ENCODE data around the gene CFAP251.

The CFAP251 gene

DNA sequence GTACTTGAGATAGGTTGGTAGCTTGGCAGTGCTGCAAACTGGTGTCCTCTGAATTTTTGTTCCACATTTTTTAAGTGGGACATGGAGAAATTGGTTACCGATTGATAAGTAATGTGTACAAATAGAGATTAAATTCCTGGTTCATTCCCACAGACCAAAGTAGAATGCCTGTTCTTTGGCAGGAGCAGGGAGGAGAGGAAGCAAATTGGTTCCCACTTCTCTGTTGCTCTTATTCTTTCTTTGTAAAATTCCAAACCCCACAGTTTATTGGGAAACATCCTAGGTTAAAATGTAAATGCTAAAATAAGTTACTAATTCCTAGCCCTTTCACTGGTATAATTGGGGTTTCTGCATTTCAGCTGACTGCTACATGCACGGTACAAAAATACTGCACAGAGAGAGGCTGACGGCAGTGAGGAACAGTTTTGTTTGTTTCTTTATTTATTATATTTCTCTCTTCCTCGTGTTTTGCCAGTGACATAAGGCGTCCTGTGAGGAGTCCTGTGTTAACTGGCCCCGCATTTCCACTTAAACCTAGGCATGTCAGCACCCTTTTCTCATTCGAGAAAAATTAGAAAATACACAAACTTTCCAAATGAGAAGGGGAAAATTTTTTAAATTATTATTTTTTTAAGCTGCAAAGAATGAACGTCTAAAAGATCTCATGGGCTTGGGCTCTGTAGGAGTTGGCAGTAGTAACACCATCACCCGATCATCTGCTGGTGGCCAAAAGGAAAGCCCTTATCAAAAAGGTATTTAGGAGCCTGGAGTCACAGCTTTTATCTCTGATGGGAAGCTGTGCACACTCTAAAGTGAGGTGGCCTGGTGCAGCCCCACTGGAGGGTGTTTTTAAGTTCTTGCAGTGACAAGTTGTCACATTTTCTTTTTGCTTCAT is 77.9 kb downstream of the CFAP251 start:
- TF ChIP-seq, protein P1, sequence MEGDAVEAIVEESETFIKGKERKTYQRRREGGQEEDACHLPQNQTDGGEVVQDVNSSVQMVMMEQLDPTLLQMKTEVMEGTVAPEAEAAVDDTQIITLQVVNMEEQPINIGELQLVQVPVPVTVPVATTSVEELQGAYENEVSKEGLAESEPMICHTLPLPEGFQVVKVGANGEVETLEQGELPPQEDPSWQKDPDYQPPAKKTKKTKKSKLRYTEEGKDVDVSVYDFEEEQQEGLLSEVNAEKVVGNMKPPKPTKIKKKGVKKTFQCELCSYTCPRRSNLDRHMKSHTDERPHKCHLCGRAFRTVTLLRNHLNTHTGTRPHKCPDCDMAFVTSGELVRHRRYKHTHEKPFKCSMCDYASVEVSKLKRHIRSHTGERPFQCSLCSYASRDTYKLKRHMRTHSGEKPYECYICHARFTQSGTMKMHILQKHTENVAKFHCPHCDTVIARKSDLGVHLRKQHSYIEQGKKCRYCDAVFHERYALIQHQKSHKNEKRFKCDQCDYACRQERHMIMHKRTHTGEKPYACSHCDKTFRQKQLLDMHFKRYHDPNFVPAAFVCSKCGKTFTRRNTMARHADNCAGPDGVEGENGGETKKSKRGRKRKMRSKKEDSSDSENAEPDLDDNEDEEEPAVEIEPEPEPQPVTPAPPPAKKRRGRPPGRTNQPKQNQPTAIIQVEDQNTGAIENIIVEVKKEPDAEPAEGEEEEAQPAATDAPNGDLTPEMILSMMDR (IDR thresholded peaks at IDR 0.05; ENCODE audit: control extremely low read depth, extremely low read depth, low read depth, missing control alignments) = no peak
- ChIA-PET POLR2A (no interaction called here), CTCF (interaction anchor here (1.6 kb wide), 1 partner anchor 58 kb away, joined by 5 read pairs; no protein-coding TSS in a partner anchor)
- no peak for DNase-seq (ENCODE audit: extremely low spot score)

DNA sequence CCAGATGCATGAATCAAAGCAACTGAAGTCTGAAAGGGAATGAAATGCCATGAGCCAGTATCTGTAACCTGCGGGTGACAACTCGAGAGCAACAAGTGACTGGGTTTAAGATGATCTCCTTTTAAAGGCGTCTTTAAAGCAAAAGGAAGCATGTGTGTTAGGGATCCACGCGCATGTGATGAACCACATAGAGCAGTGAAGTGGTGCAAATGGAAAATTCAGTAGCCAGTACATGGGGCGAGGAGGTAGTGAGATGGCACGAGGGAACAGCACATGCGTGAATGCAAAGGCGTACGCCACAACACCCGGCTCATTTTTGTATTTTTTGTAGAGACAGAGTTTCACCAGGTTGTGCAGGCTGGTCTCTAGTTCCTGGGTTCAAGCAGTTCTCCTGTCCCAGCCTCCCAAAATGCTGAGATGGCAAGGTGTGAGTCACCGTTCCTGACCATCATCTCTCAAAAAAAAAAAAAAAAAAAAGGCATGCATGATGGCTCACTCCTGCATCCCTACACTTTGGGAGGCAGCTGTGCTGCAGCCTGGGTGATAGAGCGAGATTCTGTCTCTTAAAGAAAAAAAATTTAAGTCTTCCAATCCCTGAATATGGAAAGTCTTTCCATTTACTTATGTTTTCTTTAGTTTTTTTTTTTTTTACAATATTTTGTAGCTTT is 78.7 kb downstream of the CFAP251 start:
- TF ChIP-seq, protein P1 (IDR thresholded peaks at IDR 0.05; ENCODE audit: control extremely low read depth, extremely low read depth, low read depth, missing control alignments) = no peak
- ChIA-PET CTCF (interaction anchor here (1.6 kb wide), 1 partner anchor 57 kb away, joined by 5 read pairs; no protein-coding TSS in a partner anchor), POLR2A (no interaction called here)
- DNase-seq (ENCODE audit: extremely low spot score) = no peak

DNA sequence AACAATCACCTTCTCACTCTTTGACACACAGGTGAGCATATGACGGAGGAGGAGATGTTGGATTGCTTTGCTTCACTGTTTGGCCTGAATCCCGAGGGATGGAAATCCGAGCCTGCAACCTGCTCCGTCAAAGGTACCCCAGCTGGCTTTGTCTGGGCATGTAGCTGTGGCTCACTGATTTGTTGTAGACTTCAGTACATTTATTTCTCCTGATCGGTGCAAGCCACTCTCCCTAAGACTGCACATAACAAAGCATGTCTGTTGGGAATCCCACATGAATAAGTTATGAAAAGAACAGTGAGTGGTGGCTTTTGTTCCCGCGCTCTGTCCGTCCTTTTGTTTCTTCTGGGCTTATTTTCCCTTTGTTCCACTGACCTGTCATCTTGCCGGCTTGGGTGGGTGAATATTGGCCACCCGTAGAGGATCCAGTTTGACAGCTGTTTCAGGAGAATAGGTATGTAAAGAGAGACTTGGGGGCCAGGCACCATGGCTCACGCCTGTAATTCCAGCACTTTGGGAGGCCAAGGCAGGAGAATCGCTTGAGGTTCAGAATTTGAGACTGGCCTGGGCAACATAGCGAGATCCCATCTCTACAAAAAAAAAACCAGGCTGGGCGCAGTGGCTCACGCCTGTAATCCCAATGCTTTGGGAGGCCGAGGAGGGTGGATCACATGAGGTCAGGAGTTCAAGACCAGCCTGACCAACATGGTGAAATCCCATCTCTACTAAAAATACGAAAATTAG is 83.2 kb downstream of the CFAP251 start:
- no peak for DNase-seq (ENCODE audit: extremely low spot score)
- TF ChIP-seq, protein P1 (IDR thresholded peaks at IDR 0.05; ENCODE audit: control extremely low read depth, extremely low read depth, low read depth, missing control alignments) = no peak
- ChIA-PET POLR2A (no interaction called here), CTCF (no interaction called here)

DNA sequence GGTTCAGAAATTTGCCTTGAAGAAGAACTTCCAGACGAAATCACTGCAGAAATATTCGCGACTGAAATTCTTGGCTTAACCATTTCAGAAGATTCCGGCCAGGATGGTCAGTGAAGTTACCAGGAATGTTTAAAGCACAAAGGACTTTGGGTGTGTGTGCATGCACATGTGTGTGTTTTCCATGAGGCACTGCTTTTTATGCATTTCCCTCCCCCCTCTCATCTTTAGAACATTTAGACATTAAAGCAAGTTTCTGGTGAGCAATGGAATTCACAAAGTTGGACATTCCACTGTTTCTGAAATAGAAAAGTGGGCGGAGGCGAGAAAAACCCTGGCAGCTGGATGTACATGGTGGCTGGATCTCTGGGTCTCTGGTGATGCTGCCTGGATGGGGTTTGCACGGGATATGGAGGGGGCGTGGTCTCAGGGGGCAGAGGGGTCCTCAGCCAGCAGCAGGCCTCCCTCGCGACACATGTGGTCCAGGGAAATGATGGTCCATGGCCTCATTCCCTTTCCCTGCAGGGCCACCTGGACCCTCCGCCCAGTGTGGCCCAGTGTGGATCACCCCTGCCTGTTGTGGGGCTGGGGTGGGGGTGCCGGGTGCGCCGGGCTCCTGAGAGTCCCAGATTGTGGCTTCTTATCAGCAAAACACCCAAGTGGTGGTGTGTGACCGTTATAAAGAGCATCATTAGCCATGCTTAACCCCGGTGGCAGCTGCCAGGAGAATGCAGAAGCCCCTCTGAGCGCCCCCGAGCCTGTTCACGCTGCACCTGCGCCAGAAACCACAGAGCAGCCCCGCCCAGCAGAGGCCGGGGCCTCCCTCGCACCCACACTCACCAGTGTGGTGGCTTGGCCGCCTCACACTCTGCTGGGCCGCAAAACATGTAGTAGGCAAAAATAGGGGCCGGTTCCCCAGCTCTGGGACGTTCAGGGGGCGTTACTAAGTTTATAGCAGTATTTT is 85.5 kb downstream of the CFAP251 start:
- ChIA-PET CTCF (interaction anchor here (0.6 to 1.3 kb wide), 2 partner anchors 85 to 353 kb away, joined by 3 read pairs; partner anchors contain the start of gene CFAP251), POLR2A (no interaction called here)
- TF ChIP-seq, protein P1 (IDR thresholded peaks at IDR 0.05; ENCODE audit: control extremely low read depth, extremely low read depth, low read depth, missing control alignments) = no peak
- DNase-seq (ENCODE audit: extremely low spot score) = peak; percentile 54

DNA sequence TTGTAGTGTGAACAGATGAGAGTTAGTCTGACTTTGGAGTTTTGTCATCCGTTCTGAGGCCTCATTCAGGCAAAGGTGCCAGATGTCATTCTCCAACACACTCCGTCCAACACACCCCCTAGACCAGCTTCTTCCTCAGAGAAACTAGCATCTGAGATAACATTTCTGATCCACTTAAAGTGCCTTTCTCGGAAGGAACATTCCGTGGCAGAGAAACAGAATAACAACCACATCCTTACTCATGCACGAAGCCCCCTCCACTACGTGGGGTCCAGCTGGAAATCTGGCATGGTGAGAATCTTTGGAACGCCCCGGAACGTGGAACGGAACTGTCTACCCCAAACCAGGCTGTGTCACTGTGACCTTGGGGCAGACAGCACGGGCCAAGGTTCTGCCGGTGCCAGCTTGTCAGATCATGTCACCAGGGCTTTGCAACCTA is 86.3 kb downstream of the CFAP251 start:
- TF ChIP-seq, protein P1 (IDR thresholded peaks at IDR 0.05; ENCODE audit: control extremely low read depth, extremely low read depth, low read depth, missing control alignments) = no peak
- DNase-seq (ENCODE audit: extremely low spot score) = no peak
- POLR2A ChIA-PET = no interaction called here
- CTCF ChIA-PET = interaction anchor here (0.6 to 1.3 kb wide), 2 partner anchors 86 to 354 kb away, joined by 3 read pairs; partner anchors contain the start of gene CFAP251
